ENCODE data around the gene FMN1. TPM values are rescaled to one million over a fixed set of nuclear protein-coding genes. Genes with fewer than 3 reads are reported as not detected.

The FMN1 gene
- total RNA-seq, 1 experiment from 2014 or later, result 3.6 TPM

DNA sequence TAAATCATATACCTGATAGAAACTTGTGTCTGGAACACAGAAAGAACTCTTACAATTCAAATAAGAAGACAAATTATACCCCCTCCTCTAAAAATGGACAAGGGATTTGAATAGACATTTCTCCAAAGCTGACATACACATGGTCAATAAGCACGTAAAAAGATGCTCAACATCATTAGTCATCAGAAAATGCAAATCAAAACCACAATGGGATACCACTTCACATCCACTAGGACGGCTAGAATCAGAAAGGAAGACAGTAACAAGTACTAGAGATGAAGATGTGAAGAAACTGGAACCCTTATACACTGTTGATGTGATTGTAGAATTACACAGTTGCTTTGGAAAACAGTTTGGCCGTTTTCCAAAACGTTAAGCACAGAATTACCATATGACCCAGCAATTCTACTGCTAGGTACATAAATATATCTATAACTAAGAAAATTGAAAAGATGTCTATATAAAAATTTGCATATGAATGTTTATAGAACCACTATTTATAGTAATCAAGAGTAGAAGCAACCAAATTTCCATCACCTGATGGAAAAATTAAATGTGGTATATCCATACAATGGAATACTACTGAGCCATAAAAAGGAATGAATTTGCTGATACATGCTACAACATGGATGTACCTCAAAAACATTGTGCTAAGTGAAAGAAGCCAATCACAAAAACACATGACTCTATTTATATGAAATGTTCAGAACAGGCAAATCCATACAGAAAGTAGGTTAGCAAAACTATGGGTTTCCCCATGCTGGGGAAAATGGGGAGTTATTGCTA lies 415.9 kb downstream of the FMN1 start:
- DNase-seq (ENCODE audit: low spot score), result no peak

DNA sequence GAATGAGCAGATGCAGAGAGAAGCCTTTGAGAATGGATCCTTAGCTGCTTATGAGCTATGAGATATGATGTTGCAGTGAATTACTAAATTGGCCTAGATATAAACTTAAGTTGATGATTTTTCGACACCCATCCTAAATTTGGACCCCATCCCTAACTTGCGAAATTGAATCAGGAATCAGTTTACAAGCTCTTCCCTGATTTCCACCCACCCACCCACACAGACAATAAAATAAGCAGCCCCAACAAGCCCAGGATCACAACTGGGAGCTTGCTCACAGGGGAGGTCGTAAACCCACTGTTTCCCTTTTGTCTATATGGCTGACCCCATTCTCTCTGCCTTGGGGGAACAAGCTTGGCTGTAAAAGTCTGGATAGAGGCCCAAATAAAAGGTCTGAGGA lies 419.4 kb downstream of the FMN1 start:
- DNase-seq (ENCODE audit: low spot score), result no peak

DNA sequence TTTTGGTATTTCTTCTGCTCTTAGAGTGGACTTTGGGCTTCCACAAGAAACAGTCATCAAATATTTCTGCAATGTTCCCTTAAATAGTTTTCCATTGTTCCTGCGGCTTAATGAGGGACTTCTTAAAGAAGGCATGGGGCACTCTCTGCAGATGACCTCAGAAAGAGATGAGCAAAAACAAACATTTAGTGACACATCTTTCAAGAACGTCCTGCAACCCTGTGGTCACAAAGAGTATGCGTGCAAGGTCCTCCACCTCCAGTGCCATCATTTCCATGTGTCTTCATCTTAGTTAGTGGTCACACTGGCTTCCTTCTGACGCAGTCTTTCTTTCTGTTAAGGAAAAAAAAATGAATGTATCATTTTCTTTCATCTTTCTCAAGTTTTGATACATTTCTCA lies 420.5 kb downstream of the FMN1 start:
- DNase-seq (ENCODE audit: low spot score), result peak; percentile 69

- no peak for DNase-seq (ENCODE audit: low spot score)
These were observed 427.3 kb downstream of the FMN1 start for GRCh38 chr15:32767236-32767635.

- no peak for DNase-seq (ENCODE audit: low spot score)
These were observed 428.4 kb downstream of the FMN1 start for GRCh38 chr15:32766101-32766500.

- no peak for DNase-seq (ENCODE audit: low spot score)
These were observed 429.3 kb downstream of the FMN1 start for GRCh38 chr15:32765236-32765635.

DNA sequence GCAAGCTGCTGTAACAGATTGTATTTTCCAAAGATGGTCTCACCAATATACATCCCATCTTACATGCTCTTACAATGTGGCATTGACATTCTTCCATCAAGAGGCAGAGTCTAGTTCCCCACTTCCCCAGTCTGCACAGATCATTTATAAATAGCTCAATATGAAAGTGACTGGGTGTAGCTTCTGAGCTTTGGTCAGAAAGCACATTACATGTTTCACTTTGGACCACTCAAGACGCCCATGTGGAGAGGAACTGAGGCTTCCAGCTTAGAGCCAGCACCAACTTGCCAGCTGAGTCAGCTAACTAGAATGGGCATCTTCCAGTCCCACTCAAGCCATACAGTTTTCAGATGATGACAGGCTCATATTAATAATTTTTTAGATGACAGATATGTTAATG lies 431.2 kb downstream of the FMN1 start:
- no peak for DNase-seq (ENCODE audit: low spot score)

DNA sequence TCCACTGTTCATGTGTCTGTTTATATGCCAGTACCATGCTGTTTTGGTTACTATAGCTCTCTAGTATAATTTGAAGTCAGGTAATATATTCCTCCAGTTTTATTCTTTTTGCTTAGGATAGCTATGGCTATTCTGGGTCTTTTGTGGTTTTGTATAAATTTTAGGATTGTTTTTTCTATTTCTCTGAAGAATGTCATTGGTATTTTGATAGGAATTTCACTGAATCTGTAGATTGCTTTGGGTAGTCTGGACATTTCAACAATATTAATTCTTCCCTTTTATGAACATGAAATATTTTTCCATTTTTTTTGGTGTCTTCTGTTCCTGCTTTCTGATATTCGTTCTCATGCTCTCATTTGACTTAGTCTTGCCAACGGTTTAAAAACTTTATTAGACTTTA lies 437.1 kb downstream of the FMN1 start:
- no peak for DNase-seq (ENCODE audit: low spot score)

DNA sequence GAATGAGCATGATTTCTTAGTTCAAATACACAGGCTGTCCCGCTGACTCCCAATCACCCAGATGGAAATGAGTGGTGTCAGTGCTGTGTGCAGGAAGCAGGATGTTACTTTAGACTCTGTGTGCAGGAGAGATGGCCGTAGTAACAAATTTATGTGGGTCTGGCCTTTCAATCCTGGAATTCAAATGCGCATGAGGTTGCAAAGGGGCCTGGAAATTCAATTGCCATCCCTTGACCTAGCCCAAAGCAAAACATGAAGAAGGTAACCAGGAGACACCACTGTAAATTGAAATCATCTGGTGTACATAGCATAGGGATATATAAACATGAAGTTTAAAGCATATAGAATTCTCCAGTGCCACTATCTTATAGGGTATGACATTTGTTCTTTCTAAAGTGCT lies 443.5 kb downstream of the FMN1 start:
- DNase-seq (ENCODE audit: low spot score), result no peak

GRCh38 chr15:32747921-32748342 lies 446.6 kb downstream of the FMN1 start:
- DNase-seq (ENCODE audit: low spot score), result no peak

DNA sequence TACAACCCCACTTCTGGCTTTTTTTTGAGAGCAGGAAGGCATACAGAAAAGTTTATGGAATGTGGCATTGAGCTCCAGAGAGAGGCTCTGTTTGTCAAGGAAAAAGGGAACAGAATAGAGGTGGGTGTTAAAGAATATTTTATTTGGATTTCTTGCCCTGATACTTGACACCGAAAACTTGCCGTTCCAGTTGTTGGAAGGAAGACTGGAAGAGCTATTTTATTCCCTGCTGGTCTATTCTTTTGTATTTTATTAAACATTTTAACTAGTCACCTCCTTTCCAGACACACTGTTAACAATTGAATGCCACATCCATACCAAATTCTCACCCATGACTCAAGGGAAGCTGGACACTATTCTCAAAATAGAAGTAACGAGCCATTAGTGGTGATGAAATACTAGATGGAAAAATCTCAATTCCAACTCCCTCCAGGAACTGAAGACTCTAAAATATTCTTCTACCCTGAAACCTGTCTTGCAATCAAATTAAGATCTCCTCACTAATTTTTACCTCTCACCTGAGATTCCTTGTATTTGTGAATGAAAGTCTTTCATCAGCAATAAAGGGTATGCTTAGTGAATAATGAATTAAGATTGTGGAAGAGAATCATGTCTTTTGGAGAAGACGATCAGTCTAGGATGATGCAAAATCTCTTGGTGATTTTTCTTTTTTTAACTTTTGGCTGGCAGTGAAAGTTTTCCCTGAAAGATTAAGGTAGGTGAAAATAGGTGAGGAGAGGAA lies 448.2 kb downstream of the FMN1 start:
- DNase-seq (ENCODE audit: low spot score), result no peak

- no peak for DNase-seq (ENCODE audit: low spot score)
These were observed 450.9 kb downstream of the FMN1 start for GRCh38 chr15:32743411-32744140.

GRCh38 chr15:32739522-32740063 lies 454.9 kb downstream of the FMN1 start:
- no peak for DNase-seq (ENCODE audit: low spot score)

GRCh38 chr15:32738666-32739065 lies 455.8 kb downstream of the FMN1 start:
- DNase-seq (ENCODE audit: low spot score), result no peak

DNA sequence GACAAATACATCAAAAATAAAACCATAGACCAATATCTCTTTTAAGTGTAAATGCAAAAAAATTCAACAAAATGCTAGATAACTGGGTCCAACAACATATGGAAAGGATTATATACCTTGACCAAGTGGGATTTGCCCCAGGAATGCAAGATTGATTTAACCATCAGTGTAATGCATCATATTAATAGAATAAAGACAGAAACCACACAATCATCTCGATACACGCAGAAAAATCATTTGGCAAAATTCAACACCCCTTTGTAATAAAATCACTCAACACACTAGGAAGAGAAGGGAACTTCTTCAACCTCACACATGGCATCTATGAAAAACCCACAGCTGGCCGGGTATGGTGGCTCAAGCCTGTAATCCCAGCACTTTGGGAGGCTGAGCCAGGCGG lies 457.2 kb downstream of the FMN1 start:
- DNase-seq (ENCODE audit: low spot score), result no peak

DNA sequence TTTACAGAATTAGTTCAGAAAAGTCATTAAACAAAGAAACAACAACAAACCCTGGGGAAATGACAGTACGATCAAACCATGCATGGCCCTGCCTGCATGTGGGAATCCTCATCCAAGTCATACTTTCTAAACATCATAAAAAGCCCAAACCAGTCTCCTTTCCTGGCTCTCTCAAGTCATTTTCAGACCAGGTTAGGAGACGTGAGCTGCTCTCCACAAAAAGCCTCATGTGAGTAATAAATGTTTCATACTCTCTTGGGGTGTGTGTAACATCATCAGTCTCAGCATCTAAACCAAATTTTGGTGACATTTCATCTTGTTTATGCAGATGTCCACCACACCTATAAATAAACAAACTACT lies 457.8 kb downstream of the FMN1 start:
- no peak for DNase-seq (ENCODE audit: low spot score)

GRCh38 chr15:32735989-32736700 lies 458.4 kb downstream of the FMN1 start:
- DNase-seq (ENCODE audit: low spot score), result no peak

DNA sequence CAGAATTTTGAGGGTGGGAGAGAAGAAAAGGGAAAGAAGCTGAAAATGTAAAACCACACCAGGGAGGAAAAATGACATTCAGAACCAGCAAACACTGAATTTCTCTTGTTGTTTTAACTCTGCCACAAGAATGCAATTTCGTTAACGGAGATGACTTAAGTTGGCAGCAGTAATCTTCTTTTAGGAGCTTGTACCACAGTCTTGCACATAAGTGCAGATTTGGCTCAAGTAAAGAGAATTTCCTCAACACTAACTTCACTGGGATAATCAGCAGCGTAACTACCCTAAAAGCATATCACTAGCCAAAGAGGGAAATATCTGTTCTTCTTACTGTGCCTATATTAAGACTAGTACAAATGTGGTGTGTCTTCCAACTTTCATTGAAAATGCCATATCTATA lies 461.2 kb downstream of the FMN1 start:
- peak; percentile 27 for DNase-seq (ENCODE audit: low spot score)

DNA sequence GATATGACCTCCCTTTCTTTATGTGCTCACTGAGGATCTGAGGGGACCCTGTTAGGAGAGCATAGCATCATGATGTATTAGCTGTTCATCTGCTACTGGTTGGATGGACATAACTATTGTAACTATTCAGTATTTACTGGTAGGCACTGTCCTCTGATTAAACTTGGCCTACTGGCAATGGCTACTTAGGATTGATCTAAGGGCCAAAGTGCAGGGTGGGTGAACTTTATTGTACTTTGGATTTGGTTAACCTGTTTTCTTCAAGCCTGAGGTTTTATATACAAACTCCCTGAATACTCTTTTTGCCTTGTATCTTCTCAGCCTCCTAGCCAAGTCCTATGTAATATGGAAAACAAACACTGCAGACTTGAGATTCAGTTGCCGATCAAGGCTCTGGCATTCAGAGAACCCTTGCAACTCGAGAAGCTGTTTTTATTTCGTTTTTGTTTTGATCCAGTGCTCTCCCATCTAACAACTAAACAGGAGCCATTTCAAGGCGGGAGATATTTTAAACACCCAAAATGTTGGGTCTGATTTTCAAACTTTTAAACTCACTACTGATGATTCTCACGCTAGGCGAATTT lies 461.8 kb downstream of the FMN1 start:
- DNase-seq (ENCODE audit: low spot score), result no peak

DNA sequence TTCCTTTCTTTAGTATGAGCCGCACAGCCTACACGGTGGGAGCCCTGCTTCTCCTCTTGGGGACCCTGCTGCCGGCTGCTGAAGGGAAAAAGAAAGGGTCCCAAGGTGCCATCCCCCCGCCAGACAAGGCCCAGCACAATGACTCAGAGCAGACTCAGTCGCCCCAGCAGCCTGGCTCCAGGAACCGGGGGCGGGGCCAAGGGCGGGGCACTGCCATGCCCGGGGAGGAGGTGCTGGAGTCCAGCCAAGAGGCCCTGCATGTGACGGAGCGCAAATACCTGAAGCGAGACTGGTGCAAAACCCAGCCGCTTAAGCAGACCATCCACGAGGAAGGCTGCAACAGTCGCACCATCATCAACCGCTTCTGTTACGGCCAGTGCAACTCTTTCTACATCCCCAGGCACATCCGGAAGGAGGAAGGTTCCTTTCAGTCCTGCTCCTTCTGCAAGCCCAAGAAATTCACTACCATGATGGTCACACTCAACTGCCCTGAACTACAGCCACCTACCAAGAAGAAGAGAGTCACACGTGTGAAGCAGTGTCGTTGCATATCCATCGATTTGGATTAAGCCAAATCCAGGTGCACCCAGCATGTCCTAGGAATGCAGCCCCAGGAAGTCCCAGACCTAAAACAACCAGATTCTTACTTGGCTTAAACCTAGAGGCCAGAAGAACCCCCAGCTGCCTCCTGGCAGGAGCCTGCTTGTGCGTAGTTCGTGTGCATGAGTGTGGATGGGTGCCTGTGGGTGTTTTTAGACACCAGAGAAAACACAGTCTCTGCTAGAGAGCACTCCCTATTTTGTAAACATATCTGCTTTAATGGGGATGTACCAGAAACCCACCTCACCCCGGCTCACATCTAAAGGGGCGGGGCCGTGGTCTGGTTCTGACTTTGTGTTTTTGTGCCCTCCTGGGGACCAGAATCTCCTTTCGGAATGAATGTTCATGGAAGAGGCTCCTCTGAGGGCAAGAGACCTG lies 463.5 kb downstream of the FMN1 start:
- DNase-seq (ENCODE audit: low spot score), result no peak
